Brain microvascular endothelial cell (primary cell): ENCODE measurements around the gene WDR77.

Experiments
- DNase-seq: peaks from one replicate; pipeline ENCODE4 v3.0.0-alpha.2; 2020
- H3K27ac ChIP-seq: fragments of 250-450 bp; sonication (Bioruptor Pico); 2 replicates; pipeline ENCODE4 v1.5.1; 2020; ENCODE audit warnings: mild to moderate bottlenecking, moderate library complexity
- H3K27me3 ChIP-seq: fragments of 250-450 bp; sonication (Bioruptor Pico); replicated peaks from 2 replicates; pipeline ENCODE4 v1.5.1; 2020; ENCODE audit warnings: mild to moderate bottlenecking
- H3K36me3 ChIP-seq: fragments of 250-450 bp; sonication (Bioruptor Pico); replicated peaks from 2 replicates; pipeline ENCODE4 v1.5.1; 2020; ENCODE audit warnings: mild to moderate bottlenecking
- H3K4me3 ChIP-seq: 2 replicates; pipeline ENCODE4 v1.5.1; 2011; ENCODE audit warnings: low read depth, mild to moderate bottlenecking, control low read depth, low read length, moderate library complexity
- in situ Hi-C: cut with HindIII; loops from 2 replicates; pipeline ENCODE4 v1.10.0; 2017; ENCODE audit warnings: low sequenced_read_pairs, low pct_ligation_motif_present
- TF ChIP-seq, protein P1 (sequence below): IDR thresholded peaks from 2 replicates; pipeline ENCODE4 v1.5.1; 2011; ENCODE audit warnings: low read depth, mild to moderate bottlenecking, moderate library complexity, low read length, control low read depth, inconsistent platforms; ENCODE audit errors: missing control alignments

WDR77 gene

GRCh38 chr1:111463029-111463683, 14.1 kb upstream of the WDR77 start:
- no peak for DNase-seq
- peaks cover 39% of the 10 kb centered on the region for H3K36me3 ChIP-seq
- H3K27me3 ChIP-seq, result no peaks in the 10 kb centered on the region
- in situ Hi-C loops, result no loop called here
- H3K4me3 ChIP-seq, result no peak overlapping the region
- TF ChIP-seq, protein P1, sequence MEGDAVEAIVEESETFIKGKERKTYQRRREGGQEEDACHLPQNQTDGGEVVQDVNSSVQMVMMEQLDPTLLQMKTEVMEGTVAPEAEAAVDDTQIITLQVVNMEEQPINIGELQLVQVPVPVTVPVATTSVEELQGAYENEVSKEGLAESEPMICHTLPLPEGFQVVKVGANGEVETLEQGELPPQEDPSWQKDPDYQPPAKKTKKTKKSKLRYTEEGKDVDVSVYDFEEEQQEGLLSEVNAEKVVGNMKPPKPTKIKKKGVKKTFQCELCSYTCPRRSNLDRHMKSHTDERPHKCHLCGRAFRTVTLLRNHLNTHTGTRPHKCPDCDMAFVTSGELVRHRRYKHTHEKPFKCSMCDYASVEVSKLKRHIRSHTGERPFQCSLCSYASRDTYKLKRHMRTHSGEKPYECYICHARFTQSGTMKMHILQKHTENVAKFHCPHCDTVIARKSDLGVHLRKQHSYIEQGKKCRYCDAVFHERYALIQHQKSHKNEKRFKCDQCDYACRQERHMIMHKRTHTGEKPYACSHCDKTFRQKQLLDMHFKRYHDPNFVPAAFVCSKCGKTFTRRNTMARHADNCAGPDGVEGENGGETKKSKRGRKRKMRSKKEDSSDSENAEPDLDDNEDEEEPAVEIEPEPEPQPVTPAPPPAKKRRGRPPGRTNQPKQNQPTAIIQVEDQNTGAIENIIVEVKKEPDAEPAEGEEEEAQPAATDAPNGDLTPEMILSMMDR, result no peak
- no peak overlapping the region for H3K27ac ChIP-seq

- no peak overlapping the region for H3K4me3 ChIP-seq
- no peaks in the 10 kb centered on the region for H3K27me3 ChIP-seq
- no peak overlapping the region for H3K27ac ChIP-seq
- TF ChIP-seq, protein P1, result no peak
- peaks cover 44% of the 10 kb centered on the region for H3K36me3 ChIP-seq
- in situ Hi-C loops, result no loop called here
- no peak for DNase-seq
These were observed 13.4 kb upstream of the WDR77 start for GRCh38 chr1:111462370-111463028.

DNA sequence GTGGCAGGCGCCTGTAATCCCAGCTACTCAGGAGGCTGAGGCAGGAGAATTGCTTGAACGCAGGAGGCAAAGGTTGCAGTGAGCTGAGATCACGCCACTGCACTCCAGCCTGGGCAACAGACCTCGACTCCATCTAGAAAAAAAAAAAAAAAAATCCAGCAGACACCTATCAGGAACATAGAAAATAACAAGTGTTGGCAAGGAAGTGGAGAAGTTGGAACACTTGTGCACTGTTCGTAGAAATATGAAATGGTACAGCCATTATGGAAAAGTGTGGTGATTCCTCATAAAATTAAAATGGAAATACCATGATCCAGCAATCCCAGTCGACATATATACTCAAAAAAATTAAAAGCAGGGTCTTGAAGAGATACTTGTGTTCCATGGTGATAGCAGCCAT, 12.7 kb upstream of the WDR77 start:
- H3K27ac ChIP-seq, result no peak overlapping the region
- H3K36me3 ChIP-seq, result peaks cover 51% of the 10 kb centered on the region

DNA sequence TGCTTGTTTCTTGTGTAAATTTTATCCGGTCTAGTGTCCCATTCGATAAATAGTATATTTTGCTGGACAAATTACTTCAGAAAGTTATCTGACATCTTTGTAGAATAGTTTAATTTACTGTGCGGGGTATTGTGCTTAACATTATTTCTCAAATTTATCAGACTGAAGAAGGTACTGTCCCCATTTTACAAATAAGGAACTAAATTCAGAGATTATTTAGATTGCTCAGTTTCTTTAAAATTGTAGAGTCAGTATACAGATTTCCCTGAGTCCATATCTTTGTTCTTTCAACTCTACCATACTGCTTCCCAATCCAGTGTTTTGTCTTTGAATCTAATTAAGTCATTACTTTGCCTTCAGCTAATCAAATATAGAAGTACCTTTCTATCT, 6.6 kb upstream of the WDR77 start:
- TF ChIP-seq, protein P1, result no peak
- in situ Hi-C loops, result no loop called here
- H3K27me3 ChIP-seq, result no peaks in the 10 kb centered on the region
- no peak overlapping the region for H3K27ac ChIP-seq
- no peak overlapping the region for H3K4me3 ChIP-seq
- no peak for DNase-seq
- peaks cover 49% of the 10 kb centered on the region for H3K36me3 ChIP-seq

More for the DNA sequence above, 12.7 kb upstream of the WDR77 start:
- TF ChIP-seq, protein P1, result no peak
- in situ Hi-C loops, result no loop called here
- DNase-seq, result no peak
- no peaks in the 10 kb centered on the region for H3K27me3 ChIP-seq
- no peak overlapping the region for H3K4me3 ChIP-seq

- no peak for DNase-seq
- H3K36me3 ChIP-seq, result peaks cover 47% of the 10 kb centered on the region
- TF ChIP-seq, protein P1, result no peak
- in situ Hi-C loops, result no loop called here
- H3K4me3 ChIP-seq, result no peak overlapping the region
- H3K27ac ChIP-seq, result no peak overlapping the region
- no peaks in the 10 kb centered on the region for H3K27me3 ChIP-seq
These were observed 6.0 kb upstream of the WDR77 start for GRCh38 chr1:111454859-111455641.
